Measurements from ENCODE around the gene LUC7L2. TPM values are rescaled to one million over a fixed set of nuclear protein-coding genes. Genes with fewer than 3 reads are reported as not detected.

LUC7L2 gene
- total RNA-seq, 5 donors from 2014 or later (not counting 1 experiment from before 2014, with no cell fraction given), result 131 to 169 (median 142) TPM

DNA sequence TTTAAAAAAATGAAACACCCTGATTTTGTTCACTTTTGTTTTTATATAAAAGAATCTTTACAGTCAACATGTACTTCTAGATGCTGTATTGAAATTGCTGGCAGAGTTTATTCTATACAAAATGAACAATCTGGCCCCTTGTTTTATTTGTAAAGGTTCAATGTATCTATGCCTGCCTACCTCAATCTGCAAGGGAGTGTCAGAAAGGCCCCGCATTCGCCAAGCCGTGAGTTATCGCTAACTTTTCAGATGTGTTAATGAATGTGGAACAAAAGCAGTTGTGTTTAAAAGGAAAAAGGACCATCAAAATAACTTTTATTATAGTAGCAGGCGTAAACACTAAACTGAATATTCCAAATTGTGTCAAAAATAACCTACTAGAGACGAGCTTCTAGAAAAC is 14.6 kb downstream of the LUC7L2 start:
- peaks cover 4% of the 10 kb centered on the region in 2 experiments for H3K4me1 ChIP-seq (ENCODE audit: control insufficient read depth in 1 of 2, extremely low read depth in 1 of 2, insufficient read depth in 2 of 2, low read length in 2 of 2)
- peaks cover 16% of the 10 kb centered on the region for H3K36me3 Mint-ChIP-seq
- no peak overlapping the region for H3K27ac ChIP-seq (ENCODE audit: low read length)
- no CpG with 5 or more reads among the region's 6 CpGs for WGBS (ENCODE audit: insufficient coverage)
- no peaks in the 10 kb centered on the region for H3K27me3 ChIP-seq (replicated peaks in 1 of 2; ENCODE audit: control insufficient read depth in 2 of 2, extremely low read depth in 1 of 2, insufficient read depth in 2 of 2, low read length in 1 of 2)
- no peak for ATAC-seq (replicated peaks in 1 of 4)
- no peaks in the 10 kb centered on the region for H3K9me3 Mint-ChIP-seq
- no peak for DNase-seq
- CTCF ChIA-PET, result no interaction called here
- H3K4me3 ChIP-seq (ENCODE audit: control insufficient read depth in 1 of 2, extremely low read depth in 1 of 2, low read length in 1 of 2), result no peak overlapping the region
- H3K4me3 Mint-ChIP-seq, result no peak overlapping the region
- peaks cover 7 to 33% of the 10 kb centered on the region in 2 donors for H3K36me3 ChIP-seq (ENCODE audit: control insufficient read depth in 2 of 2, extremely low read depth in 1 of 2, insufficient read depth in 1 of 2, low read length in 1 of 2)
- H3K4me1 Mint-ChIP-seq, result peaks cover 61 to 62% (median 62%) of the 10 kb centered on the region in 3 donors
- H3K9me3 ChIP-seq, result no peaks in the 10 kb centered on the region
- H3K27ac Mint-ChIP-seq, result peak overlapping the region in 1 of 2 donors; percentile 34
- POLR2A ChIA-PET, result interaction anchor here (0.5 to 1.5 kb wide), 4 partner anchors 11 to 1005 kb away, joined by 3 to 6 read pairs (median 4); no protein-coding TSS in a partner anchor
- no peaks in the 10 kb centered on the region for H3K27me3 Mint-ChIP-seq

DNA sequence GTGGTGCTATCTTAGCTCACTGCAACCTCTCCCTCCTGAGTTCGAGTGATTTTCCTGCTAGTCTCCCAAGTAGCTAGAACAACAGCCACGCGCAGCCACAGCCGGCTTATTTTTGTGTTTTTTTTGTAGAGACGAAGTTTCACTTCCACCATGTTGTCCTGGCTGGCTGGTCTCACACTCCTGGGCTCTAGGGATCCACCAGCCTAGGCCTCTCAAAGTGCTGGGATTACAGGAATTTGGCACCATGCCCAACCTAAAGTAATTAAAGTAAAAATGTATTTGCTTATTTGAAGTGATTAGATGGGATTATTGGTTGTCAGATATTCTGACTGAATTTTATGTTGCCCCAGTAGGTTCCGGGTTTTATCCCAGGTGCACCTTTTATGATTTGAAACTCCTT is 22.7 kb downstream of the LUC7L2 start:
- H3K4me3 Mint-ChIP-seq, result no peak overlapping the region
- WGBS (ENCODE audit: insufficient coverage), result 100% methylated on average over 1 of the region's 6 CpGs

DNA sequence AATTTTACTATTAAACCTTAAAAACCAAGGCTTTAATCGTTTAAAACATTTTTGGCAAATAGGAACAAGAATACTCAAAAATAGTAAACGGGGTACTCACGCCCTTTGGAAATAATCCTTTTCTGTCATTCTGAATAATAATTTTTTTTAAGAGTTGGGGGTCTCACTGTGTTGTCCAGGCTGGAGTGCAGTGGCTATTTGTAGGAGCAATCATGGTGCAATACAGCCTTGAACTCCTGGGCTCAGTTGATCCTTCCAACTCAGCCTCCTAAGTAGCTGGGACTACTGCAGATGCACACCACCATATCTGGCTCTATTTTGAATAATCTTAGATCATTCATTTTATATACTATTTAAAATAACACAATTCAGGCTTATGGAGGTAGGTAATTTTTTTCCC is 24.9 kb downstream of the LUC7L2 start:
- Mint-ChIP-seq H3K36me3 (peaks cover 27% of the 10 kb centered on the region), H3K27ac (no peak overlapping the region), H3K4me1 (peaks cover 9 to 21% (median 15%) of the 10 kb centered on the region in 3 donors), H3K4me3 (no peak overlapping the region), H3K27me3 (no peaks in the 10 kb centered on the region), H3K9me3 (no peaks in the 10 kb centered on the region)
- Histone ChIP-seq H3K36me3 (ENCODE audit: control insufficient read depth in 2 of 2, extremely low read depth in 1 of 2, insufficient read depth in 1 of 2, low read length in 1 of 2) (peaks cover 6 to 60% of the 10 kb centered on the region in 2 donors), H3K4me3 (ENCODE audit: control insufficient read depth in 1 of 2, extremely low read depth in 1 of 2, low read length in 1 of 2) (no peak overlapping the region), H3K27ac (ENCODE audit: low read length) (no peak overlapping the region), H3K9me3 (no peaks in the 10 kb centered on the region), H3K27me3 (replicated peaks in 1 of 2; ENCODE audit: control insufficient read depth in 2 of 2, extremely low read depth in 1 of 2, insufficient read depth in 2 of 2, low read length in 1 of 2) (no peaks in the 10 kb centered on the region), H3K4me1 (ENCODE audit: control insufficient read depth in 1 of 2, extremely low read depth in 1 of 2, insufficient read depth in 2 of 2, low read length in 2 of 2) (no peaks in the 10 kb centered on the region)
- WGBS (ENCODE audit: insufficient coverage), result no CpG with 5 or more reads among the region's 3 CpGs
- DNase-seq (no peak), ATAC-seq (replicated peaks in 1 of 4) (no peak)
- ChIA-PET POLR2A (interaction anchor here in 1 of 2 donors (0.6 to 0.9 kb wide), 5 partner anchors 10 to 1492 kb away, joined by 5 to 17 read pairs (median 6); no protein-coding TSS in a partner anchor), CTCF (interaction anchor here in 1 of 2 donors (0.6 to 0.9 kb wide), 2 partner anchors 11 to 114 kb away, joined by 4 to 5 read pairs; no protein-coding TSS in a partner anchor)

More for the DNA sequence above, 22.7 kb downstream of the LUC7L2 start:
- CTCF ChIA-PET, result no interaction called here
- Mint-ChIP-seq H3K27me3 (no peaks in the 10 kb centered on the region), H3K4me1 (peaks cover 0 to 2% (median 0%) of the 10 kb centered on the region in 3 donors), H3K27ac (no peak overlapping the region), H3K36me3 (peaks cover 18% of the 10 kb centered on the region), H3K9me3 (no peaks in the 10 kb centered on the region)
- POLR2A ChIA-PET, result no interaction called here
- Histone ChIP-seq H3K36me3 (ENCODE audit: control insufficient read depth in 2 of 2, extremely low read depth in 1 of 2, insufficient read depth in 1 of 2, low read length in 1 of 2) (peaks cover 9 to 60% of the 10 kb centered on the region in 2 donors), H3K9me3 (no peaks in the 10 kb centered on the region), H3K4me3 (ENCODE audit: control insufficient read depth in 1 of 2, extremely low read depth in 1 of 2, low read length in 1 of 2) (no peak overlapping the region), H3K4me1 (ENCODE audit: control insufficient read depth in 1 of 2, extremely low read depth in 1 of 2, insufficient read depth in 2 of 2, low read length in 2 of 2) (no peaks in the 10 kb centered on the region), H3K27me3 (replicated peaks in 1 of 2; ENCODE audit: control insufficient read depth in 2 of 2, extremely low read depth in 1 of 2, insufficient read depth in 2 of 2, low read length in 1 of 2) (no peaks in the 10 kb centered on the region), H3K27ac (ENCODE audit: low read length) (no peak overlapping the region)
- DNase-seq (no peak), ATAC-seq (replicated peaks in 1 of 4) (no peak)

DNA sequence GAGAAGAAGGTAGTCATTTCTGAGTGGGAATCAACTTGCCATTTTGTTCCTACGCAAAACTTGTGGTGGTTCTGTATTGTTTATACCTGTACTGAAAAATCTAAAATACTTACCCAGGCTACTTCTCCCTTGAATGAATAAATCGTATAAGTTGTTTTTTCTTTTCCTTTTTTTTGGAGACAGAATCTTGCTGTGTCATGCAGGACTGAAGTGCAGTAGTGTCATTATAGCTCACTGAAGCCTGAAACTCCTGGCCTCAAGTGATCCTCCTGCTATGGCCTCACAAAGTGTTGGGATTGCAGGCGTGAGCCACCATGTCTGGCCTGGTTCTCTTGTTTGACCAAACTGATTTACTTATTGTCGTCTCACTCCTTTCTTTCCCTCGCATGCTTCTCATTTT is 27.9 kb downstream of the LUC7L2 start:
- H3K27me3 ChIP-seq (replicated peaks in 1 of 2; ENCODE audit: control insufficient read depth in 2 of 2, extremely low read depth in 1 of 2, insufficient read depth in 2 of 2, low read length in 1 of 2), result no peaks in the 10 kb centered on the region
- Mint-ChIP-seq H3K27ac (peak overlapping the region; percentile 16 to 50), H3K27me3 (no peaks in the 10 kb centered on the region), H3K36me3 (peaks cover 30% of the 10 kb centered on the region), H3K4me3 (no peak overlapping the region), H3K9me3 (no peaks in the 10 kb centered on the region), H3K4me1 (peaks cover 12 to 30% (median 29%) of the 10 kb centered on the region in 3 donors)
- no peaks in the 10 kb centered on the region for H3K4me1 ChIP-seq (ENCODE audit: control insufficient read depth in 1 of 2, extremely low read depth in 1 of 2, insufficient read depth in 2 of 2, low read length in 2 of 2)
- no peak overlapping the region for H3K4me3 ChIP-seq (ENCODE audit: control insufficient read depth in 1 of 2, extremely low read depth in 1 of 2, low read length in 1 of 2)
- 100% methylated on average over 2 of the region's 5 CpGs for WGBS (ENCODE audit: insufficient coverage)
- ATAC-seq (replicated peaks in 1 of 4) (no peak), DNase-seq (no peak)
- ChIA-PET POLR2A (interaction anchor here in 1 of 2 donors (0.6 kb wide), 1 partner anchor 27 kb away, joined by 3 read pairs; no protein-coding TSS in a partner anchor), CTCF (no interaction called here)
- H3K9me3 ChIP-seq, result no peaks in the 10 kb centered on the region
- H3K36me3 ChIP-seq (ENCODE audit: control insufficient read depth in 2 of 2, extremely low read depth in 1 of 2, insufficient read depth in 1 of 2, low read length in 1 of 2), result peaks cover 6 to 57% of the 10 kb centered on the region in 2 donors
- no peak overlapping the region for H3K27ac ChIP-seq (ENCODE audit: low read length)

DNA sequence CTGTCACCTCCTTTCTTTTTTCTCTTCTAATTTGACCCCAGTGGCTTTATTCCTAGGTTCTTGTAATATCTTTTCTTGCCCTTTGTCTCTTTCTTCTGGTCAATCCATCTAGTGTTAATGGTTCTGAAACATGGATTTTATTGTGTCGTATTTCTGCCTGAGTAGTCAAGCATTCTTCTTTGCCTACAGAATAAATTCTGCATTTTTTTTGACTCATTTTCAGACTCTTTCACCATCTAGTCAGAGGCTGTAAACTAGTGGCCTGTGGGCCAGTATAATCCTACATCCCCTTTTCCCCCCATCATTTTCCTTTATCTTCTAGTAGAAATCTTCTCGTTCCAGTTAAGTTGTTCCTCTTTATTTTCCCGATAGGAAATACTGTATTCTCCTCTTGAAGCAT is 29.4 kb downstream of the LUC7L2 start:
- ChIA-PET CTCF (interaction anchor here in 1 of 2 donors (0.7 to 0.8 kb wide), 2 partner anchors 9 to 13 kb away, joined by 3 to 4 read pairs; no protein-coding TSS in a partner anchor), POLR2A (interaction anchor here (0.7 to 0.9 kb wide), 5 partner anchors 11 to 22 kb away, joined by 3 to 6 read pairs (median 4); no protein-coding TSS in a partner anchor)
- Mint-ChIP-seq H3K36me3 (peaks cover 30% of the 10 kb centered on the region), H3K4me3 (no peak overlapping the region), H3K9me3 (no peaks in the 10 kb centered on the region), H3K27ac (peak overlapping the region; percentile 13 to 35), H3K4me1 (peaks cover 19 to 38% (median 37%) of the 10 kb centered on the region in 3 donors), H3K27me3 (no peaks in the 10 kb centered on the region)
- no peaks in the 10 kb centered on the region for H3K9me3 ChIP-seq
- DNase-seq (no peak), ATAC-seq (replicated peaks in 1 of 4) (no peak)
- no peaks in the 10 kb centered on the region for H3K27me3 ChIP-seq (replicated peaks in 1 of 2; ENCODE audit: control insufficient read depth in 2 of 2, extremely low read depth in 1 of 2, insufficient read depth in 2 of 2, low read length in 1 of 2)
- no peak overlapping the region for H3K4me3 ChIP-seq (ENCODE audit: control insufficient read depth in 1 of 2, extremely low read depth in 1 of 2, low read length in 1 of 2)
- 100% methylated on average over 2 of the region's 3 CpGs for WGBS (ENCODE audit: insufficient coverage)
- H3K27ac ChIP-seq (ENCODE audit: low read length), result no peak overlapping the region
- peaks cover 4 to 11% of the 10 kb centered on the region in 2 experiments for H3K4me1 ChIP-seq (ENCODE audit: control insufficient read depth in 1 of 2, extremely low read depth in 1 of 2, insufficient read depth in 2 of 2, low read length in 2 of 2)
- H3K36me3 ChIP-seq (ENCODE audit: control insufficient read depth in 2 of 2, extremely low read depth in 1 of 2, insufficient read depth in 1 of 2, low read length in 1 of 2), result peaks cover under 1 to 57% of the 10 kb centered on the region in 2 donors

DNA sequence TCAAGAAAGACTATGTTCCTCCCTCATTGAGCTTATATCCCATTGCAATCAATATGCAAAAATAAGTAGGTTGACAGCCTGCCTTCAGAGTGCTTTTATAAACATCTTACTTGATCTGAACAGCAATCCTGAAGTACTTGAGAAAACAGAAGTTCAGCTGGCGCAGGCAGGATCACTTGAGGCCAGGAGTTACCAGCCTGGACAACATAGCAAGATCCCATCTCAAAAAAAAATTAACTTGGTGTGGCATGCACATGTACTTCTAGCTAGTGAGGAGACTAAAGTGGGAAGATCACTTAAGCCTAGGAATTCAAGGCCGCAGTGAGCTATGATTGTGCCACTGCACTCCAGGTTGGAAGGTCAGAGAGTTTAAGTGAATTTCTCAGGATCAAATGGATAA is 30.1 kb downstream of the LUC7L2 start:
- ChIA-PET POLR2A (interaction anchor here (0.5 to 0.6 kb wide), 5 partner anchors 17 to 1632 kb away, joined by 3 to 8 read pairs (median 4); no protein-coding TSS in a partner anchor), CTCF (no interaction called here)
- Mint-ChIP-seq H3K27ac (no peak overlapping the region), H3K9me3 (no peaks in the 10 kb centered on the region), H3K27me3 (no peaks in the 10 kb centered on the region), H3K36me3 (peaks cover 35% of the 10 kb centered on the region), H3K4me1 (peaks cover 26 to 45% (median 44%) of the 10 kb centered on the region in 3 donors), H3K4me3 (no peak overlapping the region)
- H3K27ac ChIP-seq (ENCODE audit: low read length), result no peak overlapping the region
- H3K36me3 ChIP-seq (ENCODE audit: control insufficient read depth in 2 of 2, extremely low read depth in 1 of 2, insufficient read depth in 1 of 2, low read length in 1 of 2), result peaks cover 0 to 50% of the 10 kb centered on the region in 2 donors
- no peaks in the 10 kb centered on the region for H3K9me3 ChIP-seq
- DNase-seq, result no peak
- H3K4me1 ChIP-seq (ENCODE audit: control insufficient read depth in 1 of 2, extremely low read depth in 1 of 2, insufficient read depth in 2 of 2, low read length in 2 of 2), result peaks cover 8 to 12% of the 10 kb centered on the region in 2 experiments
- no CpG with 5 or more reads among the region's 2 CpGs for WGBS (ENCODE audit: insufficient coverage)
- H3K4me3 ChIP-seq (ENCODE audit: control insufficient read depth in 1 of 2, extremely low read depth in 1 of 2, low read length in 1 of 2), result no peak overlapping the region
- no peak for ATAC-seq (replicated peaks in 1 of 4)
- no peaks in the 10 kb centered on the region for H3K27me3 ChIP-seq (replicated peaks in 1 of 2; ENCODE audit: control insufficient read depth in 2 of 2, extremely low read depth in 1 of 2, insufficient read depth in 2 of 2, low read length in 1 of 2)

All from T-cell (primary cell).